Frontal cortex (tissue), 4 donors: Measurements from ENCODE around the gene VILL. TPM values are rescaled to one million over a fixed set of nuclear protein-coding genes. Genes with fewer than 3 reads are reported as not detected.

Experiments used
- DNase-seq, 2 donors: peaks; one replicate each; pipeline ENCODE4 v3.0.0; 2012; ENCODE audit warnings: low spot score in 2 of 2
- FAIRE-seq: peaks from 2 replicates; lab custom pipeline; 2012; peaks lifted over from hg19 to GRCh38; lab: Jason Lieb, UNC
- total RNA-seq: library from RNA; depleted of rRNA; stranded (reverse); fragments of >200 nt; gene quantifications from one replicate; pipeline ENCODE4 v1.2.3, GENCODE V29; 2014
- donor health status: control.
- donor health status: control.
- donor health status: control.

Gene VILL
- total RNA-seq, 1 donor from 2014 or later, result 9.8 TPM

DNA sequence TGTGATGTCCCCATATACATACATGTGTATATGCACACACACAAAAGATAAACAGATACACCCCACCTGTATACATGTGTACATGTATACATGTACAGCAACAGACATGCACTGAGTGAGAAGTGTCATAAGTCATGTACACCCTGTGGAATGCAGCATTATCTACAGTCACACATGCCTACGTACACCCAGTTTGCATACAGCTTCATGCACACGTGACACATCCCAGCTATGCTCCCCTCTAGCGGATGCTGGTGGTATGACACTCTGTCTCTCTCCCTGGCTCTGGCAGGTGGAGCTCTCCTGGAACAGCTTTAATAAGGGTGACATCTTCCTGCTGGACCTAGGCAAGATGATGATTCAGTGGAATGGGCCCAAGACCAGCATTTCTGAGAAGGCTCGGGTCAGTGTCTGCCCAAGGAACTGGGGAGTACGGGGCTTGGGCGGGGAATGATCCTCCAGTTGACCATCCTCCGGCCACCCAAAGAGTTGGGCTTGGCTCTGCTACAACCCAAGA is 6.3 kb downstream of the VILL start:
- no peak for FAIRE-seq

DNA sequence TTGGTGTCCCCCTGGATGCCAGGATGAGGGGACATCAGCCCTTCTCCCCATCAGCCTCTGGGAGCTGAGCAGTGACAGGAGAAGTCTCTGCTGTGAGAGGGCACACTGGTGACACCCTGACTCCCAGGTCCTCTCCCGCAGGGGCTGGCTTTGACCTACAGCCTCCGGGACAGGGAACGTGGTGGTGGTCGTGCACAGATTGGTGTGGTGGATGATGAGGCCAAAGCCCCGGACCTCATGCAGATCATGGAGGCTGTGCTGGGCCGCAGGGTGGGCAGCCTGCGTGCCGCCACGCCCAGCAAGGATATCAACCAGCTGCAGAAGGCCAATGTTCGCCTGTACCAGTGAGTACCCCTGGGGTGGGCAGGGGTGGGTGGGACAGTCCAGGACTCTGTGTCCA is 6.8 kb downstream of the VILL start:
- no peak for FAIRE-seq
- DNase-seq, result no peak

More for the DNA sequence above, 6.3 kb downstream of the VILL start:
- DNase-seq, result peak in 1 of 2 donors; percentile 62

DNA sequence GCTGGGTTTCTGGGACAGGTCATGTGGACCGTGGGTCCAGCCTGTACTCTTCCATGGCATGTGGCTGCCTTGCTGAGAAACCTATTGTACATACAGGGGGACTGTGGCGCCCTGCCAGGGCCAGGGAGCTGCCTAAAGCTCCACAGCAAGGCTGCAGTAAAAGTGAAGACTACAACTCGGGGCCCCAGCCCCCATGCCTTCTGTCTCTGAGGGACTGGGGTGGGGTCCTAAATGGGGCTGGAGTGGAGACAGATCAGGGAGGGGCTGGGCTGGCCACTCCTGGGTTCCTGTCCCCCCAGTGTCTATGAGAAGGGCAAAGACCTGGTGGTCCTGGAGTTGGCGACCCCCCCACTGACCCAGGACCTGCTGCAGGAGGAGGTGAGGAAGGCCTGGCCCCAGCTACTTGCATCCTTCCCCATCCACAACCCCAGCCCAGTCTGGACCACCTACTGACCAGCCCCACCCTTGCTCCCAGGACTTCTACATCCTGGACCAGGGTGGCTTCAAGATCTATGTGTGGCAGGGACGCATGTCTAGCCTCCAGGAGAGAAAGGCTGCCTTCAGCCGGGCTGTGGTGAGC is 7.3 kb downstream of the VILL start:
- FAIRE-seq (no peak), DNase-seq (no peak)

DNA sequence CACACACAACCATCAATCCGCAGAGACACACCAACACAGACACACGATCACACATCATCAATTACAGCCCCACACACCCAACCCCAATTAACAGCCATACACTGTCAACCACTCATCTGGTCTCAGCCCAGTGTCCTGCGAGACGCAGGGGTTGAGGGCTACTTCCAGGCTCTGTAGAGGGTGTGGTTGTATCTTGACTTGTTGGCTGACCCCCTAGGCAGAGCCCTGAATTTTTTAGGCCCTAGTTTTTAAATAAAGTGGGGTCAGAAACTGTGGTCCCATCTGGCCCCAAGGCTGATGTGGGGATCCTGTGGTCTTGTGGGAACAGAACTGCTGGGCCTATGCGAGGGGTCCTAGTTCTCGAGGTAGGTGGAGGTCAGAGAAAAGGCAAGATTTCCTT is 9.2 kb downstream of the VILL start:
- FAIRE-seq (no peak), DNase-seq (no peak)

DNA sequence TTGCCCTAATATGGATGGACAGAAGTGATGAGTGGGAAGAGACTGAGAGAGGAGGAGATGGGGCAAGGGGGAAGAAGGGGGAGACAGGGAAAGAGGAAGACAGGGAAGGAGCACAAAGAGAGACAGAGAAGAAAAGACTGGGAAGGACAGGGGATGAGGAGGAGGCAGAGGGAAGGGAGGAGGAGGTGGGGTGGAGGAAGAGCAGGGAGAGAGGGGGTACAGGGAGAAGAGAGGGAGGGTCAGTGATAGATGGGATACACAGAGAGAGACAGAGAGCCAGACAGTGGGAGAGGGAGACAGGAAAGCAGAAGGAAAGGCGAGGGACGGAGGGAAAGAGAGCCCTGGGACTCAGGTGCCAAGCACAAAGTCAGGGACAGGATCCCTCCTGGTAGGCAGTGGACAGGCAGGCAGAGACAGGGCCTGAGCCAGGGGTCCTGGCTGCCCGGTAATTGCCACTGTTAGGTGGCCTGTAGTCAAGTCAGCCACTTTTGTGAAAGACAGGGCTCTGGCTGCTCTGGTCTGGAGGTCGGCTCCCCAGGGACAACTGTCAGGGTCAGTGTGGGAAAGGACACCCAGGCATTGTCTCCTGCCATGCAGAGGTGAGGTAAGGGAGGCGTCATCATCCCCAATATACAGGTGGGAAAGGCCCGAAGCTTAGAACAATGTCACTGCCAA is 9.8 kb downstream of the VILL start:
- DNase-seq (no peak), FAIRE-seq (no peak)

DNA sequence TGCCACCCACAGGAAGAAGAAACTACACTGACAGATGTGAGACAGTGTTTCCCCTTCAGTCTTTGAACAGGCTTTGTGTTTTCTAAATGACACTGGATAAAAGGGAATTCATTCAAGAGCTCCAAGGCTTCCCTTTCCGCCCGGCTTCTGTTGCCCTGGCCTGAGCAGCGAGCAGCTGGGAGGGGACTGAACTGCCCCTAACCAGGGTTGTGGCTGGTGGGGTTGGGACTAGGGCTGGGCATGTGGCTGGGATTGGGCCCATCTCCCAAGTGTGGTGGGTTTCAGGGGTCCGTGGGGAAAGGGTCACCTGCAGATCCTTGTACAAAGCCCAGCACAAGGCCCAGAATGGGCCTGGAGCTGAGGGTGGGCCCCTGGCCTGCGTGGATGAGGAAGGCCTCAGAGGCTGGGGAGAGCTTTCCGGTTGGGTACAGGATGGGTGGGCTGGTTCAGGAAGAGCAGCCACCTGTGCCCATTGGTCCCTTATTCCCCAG is 10.4 kb downstream of the VILL start:
- FAIRE-seq (no peak), DNase-seq (no peak)

DNA sequence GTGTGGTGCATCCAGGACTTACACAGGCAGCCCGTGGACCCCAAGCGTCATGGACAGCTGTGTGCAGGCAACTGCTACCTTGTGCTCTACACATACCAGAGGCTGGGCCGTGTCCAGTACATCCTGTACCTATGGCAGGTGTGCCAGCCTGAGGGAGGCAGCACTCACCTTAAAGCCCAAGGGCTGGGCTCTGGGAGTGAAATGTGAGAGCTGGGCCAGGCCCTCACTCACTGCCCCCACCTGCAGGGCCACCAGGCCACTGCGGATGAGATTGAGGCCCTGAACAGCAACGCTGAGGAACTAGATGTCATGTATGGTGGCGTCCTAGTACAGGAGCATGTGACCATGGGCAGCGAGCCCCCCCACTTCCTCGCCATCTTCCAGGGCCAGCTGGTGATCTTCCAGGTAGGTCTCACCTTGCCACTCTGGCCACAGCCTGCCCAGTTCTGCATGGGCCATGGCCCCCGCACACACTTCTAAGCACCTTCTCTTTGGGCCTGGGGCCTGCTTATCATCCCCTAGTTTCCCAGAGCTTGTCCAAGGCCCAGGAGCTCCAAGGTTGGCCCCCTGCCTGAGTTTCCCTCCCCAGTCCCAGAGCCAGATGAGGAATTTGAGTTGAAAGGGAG is 11.0 kb downstream of the VILL start:
- FAIRE-seq, result no peak
- DNase-seq, result no peak

DNA sequence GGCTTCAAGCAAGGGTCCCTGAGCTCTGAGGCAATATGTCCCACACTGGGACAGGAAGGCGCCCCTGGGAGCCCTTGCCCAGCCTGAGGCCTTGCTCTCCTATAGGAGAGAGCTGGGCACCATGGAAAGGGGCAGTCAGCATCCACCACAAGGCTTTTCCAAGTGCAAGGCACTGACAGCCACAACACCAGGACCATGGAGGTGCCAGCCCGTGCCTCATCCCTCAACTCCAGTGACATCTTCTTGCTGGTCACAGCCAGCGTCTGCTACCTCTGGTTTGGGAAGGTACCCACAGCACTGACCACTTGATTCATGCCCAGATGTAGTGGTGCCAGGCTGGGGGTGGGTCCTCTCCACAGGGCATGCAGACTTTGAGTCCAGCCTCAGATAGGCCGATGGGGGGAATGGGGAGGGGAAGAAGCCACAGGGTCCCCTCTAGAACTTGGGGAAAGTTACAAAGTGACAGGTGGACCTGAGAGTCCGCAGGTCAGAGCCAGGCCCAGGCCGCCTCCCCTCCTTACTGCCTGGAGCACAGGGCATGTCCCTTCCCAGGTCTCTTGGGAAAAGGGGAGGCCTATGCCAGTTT is 11.8 kb downstream of the VILL start:
- DNase-seq, result no peak
- no peak for FAIRE-seq

DNA sequence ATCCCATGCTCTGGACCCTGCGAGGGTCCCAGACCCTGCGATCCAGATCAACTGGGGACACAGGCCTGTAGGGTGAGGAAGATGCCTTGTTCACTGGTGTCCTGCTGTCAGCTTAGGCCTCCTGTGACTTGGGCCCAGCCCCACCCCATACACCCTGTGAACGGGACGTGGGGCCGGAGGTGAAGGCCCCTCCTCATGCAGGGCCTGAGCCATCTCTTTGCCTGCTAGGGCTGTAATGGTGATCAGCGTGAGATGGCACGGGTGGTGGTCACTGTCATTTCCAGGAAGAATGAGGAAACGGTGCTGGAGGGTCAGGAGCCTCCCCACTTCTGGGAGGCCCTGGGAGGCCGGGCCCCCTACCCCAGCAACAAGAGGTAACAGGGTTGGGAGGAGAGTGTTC is 12.4 kb downstream of the VILL start:
- FAIRE-seq, result no peak
- DNase-seq, result no peak

DNA sequence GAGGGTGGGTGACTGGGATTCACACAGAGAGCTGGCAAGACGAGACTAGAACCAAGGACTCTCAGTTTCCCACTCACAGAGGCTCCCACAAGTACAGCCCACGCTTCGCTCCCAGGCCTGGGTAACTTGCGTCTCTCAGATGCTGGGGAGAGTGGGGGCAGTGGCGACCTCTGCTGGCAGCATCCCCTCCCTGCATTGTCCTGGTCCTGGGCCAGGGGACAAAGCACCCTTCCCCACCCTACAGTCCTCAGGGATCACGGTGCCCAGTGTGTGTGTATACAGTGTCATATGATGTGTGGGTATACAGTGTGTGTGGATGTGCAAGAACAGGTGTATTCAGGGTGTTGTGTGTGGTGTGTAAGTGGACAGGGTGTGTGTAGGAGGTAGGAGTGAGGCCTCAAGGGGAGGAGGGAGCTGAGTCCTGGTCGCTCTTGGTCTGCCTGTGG is 12.8 kb downstream of the VILL start:
- FAIRE-seq, result no peak

DNA sequence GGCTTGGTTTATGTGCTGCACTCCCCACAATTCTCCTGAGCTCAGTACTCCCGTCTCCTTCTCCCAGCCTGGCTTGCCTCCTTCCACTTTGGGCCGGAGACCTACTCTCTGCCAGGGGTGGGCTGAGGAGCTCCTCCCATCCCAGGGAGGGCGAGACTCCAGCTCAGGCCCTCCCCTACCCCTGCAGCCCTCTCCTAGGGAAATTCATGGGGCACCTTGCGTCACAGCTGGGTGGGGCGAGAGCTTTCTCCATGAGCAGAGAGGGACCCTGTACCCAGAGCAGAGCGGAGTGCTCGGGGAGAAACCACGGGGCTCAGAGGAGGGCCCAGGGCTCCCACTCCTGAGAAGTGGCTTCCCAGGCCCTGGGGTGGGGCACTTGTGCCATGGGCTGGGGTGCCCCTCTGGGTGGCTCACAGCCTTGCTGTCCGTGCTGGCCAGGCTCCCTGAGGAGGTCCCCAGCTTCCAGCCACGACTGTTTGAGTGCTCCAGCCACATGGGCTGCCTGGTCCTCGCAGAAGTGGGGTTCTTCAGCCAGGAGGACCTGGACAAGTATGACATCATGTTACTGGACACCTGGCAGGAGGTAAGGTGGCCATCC is 13.3 kb downstream of the VILL start:
- DNase-seq (no peak), FAIRE-seq (no peak)

More for the DNA sequence above, 12.8 kb downstream of the VILL start:
- peak in 1 of 2 donors; percentile 68 for DNase-seq

DNA sequence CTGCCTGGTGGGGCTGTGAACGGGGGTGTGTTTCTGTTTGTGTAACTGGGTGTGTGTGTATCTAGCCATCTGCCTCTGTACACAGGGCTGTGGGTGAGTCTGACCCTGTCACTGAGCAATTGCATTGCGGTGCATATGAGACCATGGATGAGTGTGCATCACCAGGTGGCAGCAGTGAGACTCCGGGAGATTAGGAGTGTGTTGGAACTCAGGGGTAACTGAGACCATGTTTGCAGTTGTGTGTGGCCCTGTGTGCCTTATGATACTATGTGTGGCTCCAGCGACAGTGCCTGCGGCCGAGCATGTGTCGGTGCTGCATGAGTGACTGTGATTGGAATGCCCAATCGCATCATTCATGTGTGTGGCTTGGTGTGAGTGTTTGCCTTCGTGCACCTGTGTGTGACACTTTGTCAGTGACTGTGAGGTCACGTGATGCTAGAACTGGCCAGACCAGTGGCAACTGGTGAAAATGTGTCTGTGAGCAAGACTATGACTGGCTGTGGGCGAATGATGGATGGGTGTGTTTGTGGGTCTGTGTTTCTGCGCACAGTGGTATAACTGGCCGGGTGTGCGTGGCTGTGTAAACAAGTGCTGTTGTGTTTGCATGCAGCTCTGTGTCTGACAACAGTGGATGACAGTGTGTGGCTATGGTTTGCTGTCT is 14.0 kb downstream of the VILL start:
- no peak for FAIRE-seq

DNA sequence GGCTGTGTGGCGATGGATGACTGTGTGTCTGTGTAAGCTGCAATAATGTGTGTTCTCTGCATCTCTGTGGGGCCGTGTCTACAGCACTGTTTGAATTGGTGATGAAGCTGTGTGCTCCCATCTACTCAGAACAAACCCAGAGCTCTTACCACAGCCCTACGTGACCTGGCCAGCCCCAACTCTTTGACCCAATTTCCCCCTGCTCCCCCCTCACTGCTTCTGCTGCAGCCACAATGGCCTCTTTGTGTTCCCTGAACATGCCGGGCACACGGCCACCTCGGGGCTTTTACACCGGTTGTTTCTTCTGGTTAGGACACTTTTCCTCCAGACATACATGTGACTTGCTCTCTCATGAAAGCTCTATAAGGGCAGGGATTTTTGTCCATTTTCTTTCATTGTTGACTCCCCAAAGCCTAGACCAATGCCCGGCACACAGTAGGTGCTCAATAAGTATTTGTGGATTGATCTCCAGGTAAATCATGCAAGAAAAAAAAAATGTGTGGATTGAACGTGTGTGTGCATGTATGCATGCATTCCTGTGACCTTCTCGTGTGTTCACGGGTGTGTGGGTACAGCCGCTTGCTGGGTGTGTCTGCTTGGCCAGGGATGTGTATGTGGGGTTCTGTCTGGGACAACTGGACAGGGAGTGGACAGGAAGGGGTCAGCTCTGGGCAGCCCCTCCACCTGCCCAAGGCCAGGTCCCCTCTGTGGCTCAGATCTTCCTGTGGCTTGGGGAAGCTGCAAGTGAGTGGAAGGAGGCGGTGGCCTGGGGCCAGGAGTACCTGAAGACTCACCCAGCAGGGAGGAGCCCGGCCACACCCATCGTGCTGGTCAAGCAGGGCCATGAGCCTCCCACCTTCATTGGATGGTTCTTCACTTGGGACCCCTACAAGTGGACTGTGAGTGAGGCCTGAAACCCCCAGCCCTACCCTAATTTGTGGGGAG is 14.8 kb downstream of the VILL start:
- DNase-seq (peak; percentile 80 to 86), FAIRE-seq (peak; percentile 77)

More for the DNA sequence above, 14.0 kb downstream of the VILL start:
- peak in 1 of 2 donors; percentile 63 for DNase-seq

DNA sequence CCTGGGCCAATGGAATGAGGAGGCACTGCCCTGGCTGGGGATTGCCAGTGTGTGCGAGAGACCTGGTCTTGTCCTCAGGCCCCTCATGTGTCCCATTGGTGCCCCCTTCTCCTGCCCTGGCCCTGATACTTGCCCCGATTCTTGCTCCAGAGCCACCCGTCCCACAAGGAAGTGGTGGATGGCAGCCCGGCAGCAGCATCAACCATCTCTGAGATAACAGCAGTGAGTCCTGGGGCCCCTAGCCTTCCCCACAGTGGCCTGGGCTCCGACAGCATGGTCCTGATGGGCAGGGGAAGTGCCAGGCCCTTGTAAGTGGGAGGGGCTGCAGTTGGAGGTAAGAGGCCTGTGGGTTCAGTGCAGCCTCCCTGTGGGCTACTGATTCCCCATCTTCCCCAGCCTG is 15.4 kb downstream of the VILL start:
- no peak for DNase-seq
- no peak for FAIRE-seq

DNA sequence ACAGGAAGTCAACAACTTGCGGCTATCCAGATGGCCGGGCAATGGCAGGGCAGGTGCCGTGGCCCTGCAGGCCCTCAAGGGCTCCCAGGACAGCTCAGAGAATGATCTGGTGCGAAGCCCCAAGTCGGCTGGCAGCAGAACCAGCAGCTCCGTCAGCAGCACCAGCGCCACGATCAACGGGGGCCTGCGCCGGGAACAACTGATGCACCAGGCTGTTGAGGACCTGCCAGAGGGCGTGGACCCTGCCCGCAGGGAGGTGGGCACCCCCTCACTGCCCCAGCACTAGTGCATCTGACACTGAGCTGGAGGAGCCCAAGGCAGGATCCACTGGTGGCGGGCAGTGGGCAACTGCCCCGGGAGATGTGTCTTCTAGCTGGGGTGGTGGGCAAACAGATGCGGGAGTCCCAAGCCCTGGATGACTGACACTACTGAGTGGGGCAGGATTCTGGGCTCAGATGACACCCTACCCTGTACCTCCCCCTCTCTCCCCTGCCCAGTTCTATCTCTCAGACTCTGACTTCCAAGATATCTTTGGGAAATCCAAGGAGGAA is 15.9 kb downstream of the VILL start:
- FAIRE-seq (no peak), DNase-seq (no peak)

DNA sequence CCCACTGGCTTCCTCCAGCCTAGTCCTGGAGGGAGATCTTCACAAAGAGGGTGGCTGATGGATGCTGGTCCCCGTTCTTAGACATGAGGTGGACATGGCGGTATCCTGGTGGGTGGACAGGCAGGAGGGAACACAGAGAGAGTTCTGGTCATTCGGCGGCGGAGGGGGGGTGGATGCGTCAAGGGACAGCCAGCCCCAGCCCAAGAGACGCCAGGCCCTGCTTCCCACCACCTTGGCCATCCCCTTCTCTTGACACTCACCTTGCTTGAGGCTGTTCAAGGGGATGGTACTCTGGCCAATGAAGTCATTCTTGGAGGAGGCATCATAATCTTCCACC is 17.1 kb downstream of the VILL start:
- DNase-seq (no peak), FAIRE-seq (no peak)

DNA sequence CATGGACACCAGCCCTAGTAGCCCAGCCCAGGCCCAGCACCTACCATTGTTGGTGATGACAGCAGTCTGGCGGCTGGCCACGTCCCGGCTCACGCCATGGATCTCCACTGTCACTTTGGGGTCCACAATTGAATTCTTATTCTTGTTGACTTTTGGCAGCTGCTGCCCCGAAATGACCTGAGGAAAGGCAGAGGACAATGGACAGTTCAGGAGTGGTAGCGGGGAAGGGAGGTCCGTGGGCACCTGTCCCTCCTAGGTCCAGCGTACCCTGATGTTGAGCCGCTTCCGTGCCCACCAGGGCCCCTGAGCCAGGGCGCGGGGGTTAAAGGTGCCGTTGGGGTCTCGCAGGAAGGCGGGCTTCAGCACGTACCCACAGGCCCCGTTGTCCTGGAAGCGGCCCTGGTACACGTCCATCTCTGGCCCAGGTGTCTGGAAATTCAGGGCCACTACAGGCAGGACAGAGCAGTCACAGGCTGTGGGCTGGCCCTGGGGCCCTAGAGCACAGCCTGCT is 17.7 kb downstream of the VILL start:
- DNase-seq, result no peak
- FAIRE-seq, result no peak

DNA sequence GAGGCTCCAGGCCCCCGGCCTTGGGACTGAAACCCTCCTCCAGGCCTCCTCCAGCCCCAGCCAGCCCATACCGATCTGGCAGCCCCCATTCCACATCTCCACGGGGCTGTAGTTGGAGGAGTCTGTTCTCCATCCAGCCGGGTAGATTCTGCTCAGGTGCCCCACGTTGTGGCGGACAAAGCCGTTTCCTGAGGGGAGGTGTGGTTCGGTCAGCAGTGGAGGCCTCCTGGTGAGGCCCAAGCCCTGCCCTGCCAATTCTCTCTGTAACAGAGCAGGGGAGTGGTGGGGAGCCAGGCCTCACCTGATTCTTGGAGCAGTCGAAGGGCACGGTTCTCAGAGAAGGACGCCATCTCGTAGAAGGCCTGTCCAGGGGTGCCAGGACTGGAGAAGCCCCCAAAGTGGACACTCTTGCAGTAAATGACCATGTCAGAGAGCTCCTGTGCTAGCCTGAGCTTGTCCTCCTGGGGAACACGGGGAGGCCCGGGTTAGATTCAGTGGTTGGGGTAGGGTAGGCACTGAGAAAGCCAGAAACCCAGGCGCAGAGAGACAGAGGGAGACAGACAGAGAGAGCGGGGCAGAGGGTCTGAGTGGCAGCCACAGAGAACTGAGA is 18.5 kb downstream of the VILL start:
- FAIRE-seq (no peak), DNase-seq (no peak)
